ENCODE measurements around the gene XCL2. TPM values are rescaled to one million over a fixed set of nuclear protein-coding genes. Genes with fewer than 3 reads are reported as not detected.
"Not testable (repeated sequence)": the region's sequence is repeated elsewhere in the genome, so short reads cannot be mapped to it uniquely, and the experiment has no call there.

XCL2 gene
- polyA plus RNA-seq, 6 donors from 2014 or later, result 0.65 to 1.1 (median 0.77) TPM; not detected in 3

- ATAC-seq (ENCODE audit: low read depth in 2 of 2), result no peak
- Mint-ChIP-seq H3K27ac (no peak overlapping the region), H3K4me3 (no peak overlapping the region), H3K4me1 (peaks cover 0 to 9% (median 0%) of the 10 kb centered on the region in 3 donors), H3K27me3 (no peaks in the 10 kb centered on the region), H3K9me3 (peaks cover 0 to 10% (median 4%) of the 10 kb centered on the region in 7 donors), H3K36me3 (no peaks in the 10 kb centered on the region)
- no peak for DNase-seq
Measured at GRCh38 chr1:168552961-168553360, 9.2 kb upstream of the XCL2 start.

- ATAC-seq (ENCODE audit: low read depth in 2 of 2) (no peak), DNase-seq (no peak)
- H3K4me3 Mint-ChIP-seq, result no peak overlapping the region
- peaks cover 1 to 10% (median 4%) of the 10 kb centered on the region in 7 donors for H3K9me3 Mint-ChIP-seq
- no peaks in the 10 kb centered on the region for H3K27me3 Mint-ChIP-seq
- H3K36me3 Mint-ChIP-seq, result no peaks in the 10 kb centered on the region
- H3K27ac Mint-ChIP-seq, result no peak overlapping the region
- H3K4me1 Mint-ChIP-seq, result peaks cover 0 to 9% (median 0%) of the 10 kb centered on the region in 3 donors
Measured at GRCh38 chr1:168551688-168552087, 7.9 kb upstream of the XCL2 start.

- no peak for ATAC-seq (ENCODE audit: low read depth in 2 of 2)
- DNase-seq, result no peak
- no peaks in the 10 kb centered on the region for H3K27me3 Mint-ChIP-seq
- H3K4me3 Mint-ChIP-seq, result no peak overlapping the region
- H3K27ac Mint-ChIP-seq, result no peak overlapping the region
- peaks cover 1 to 12% (median 5%) of the 10 kb centered on the region in 7 donors for H3K9me3 Mint-ChIP-seq
- no peaks in the 10 kb centered on the region for H3K36me3 Mint-ChIP-seq
- peaks cover 0 to 9% (median 0%) of the 10 kb centered on the region in 3 donors for H3K4me1 Mint-ChIP-seq
Measured at GRCh38 chr1:168550971-168551370, 7.2 kb upstream of the XCL2 start.

GRCh38 chr1:168546553-168546895 is 2.7 kb upstream of the XCL2 start:
- not testable (repeated sequence) for DNase-seq; H3K27ac Mint-ChIP-seq; H3K4me1 Mint-ChIP-seq; ATAC-seq (ENCODE audit: low read depth in 2 of 2); H3K36me3 Mint-ChIP-seq; H3K27me3 Mint-ChIP-seq; H3K4me3 Mint-ChIP-seq
- peaks cover 1 to 12% (median 5%) of the 10 kb centered on the region in 7 donors for H3K9me3 Mint-ChIP-seq

GRCh38 chr1:168545678-168546552 is 2.1 kb upstream of the XCL2 start:
- ATAC-seq (ENCODE audit: low read depth in 2 of 2); DNase-seq; H3K36me3 Mint-ChIP-seq; H3K4me1 Mint-ChIP-seq; H3K4me3 Mint-ChIP-seq; H3K27me3 Mint-ChIP-seq: not testable (repeated sequence)
- H3K27ac Mint-ChIP-seq, result peak overlapping the region in 1 of 6 donors; percentile 39
- peaks cover 1 to 11% (median 5%) of the 10 kb centered on the region in 7 donors for H3K9me3 Mint-ChIP-seq

GRCh38 chr1:168542978-168543377 is 819 bp downstream of the XCL2 start:
- H3K4me3 Mint-ChIP-seq, H3K27me3 Mint-ChIP-seq: not testable (repeated sequence)

GRCh38 chr1:168540798-168541197 is 3.0 kb downstream of the XCL2 start:
- not testable (repeated sequence) for H3K4me1 Mint-ChIP-seq; H3K36me3 Mint-ChIP-seq; H3K4me3 Mint-ChIP-seq; H3K27me3 Mint-ChIP-seq; ATAC-seq (ENCODE audit: low read depth in 2 of 2); H3K27ac Mint-ChIP-seq; DNase-seq; H3K9me3 Mint-ChIP-seq

More at GRCh38 chr1:168542978-168543377, 819 bp downstream of the XCL2 start:
- H3K4me1 Mint-ChIP-seq; DNase-seq; H3K9me3 Mint-ChIP-seq; H3K27ac Mint-ChIP-seq; ATAC-seq (ENCODE audit: low read depth in 2 of 2); H3K36me3 Mint-ChIP-seq: not testable (repeated sequence)

- Mint-ChIP-seq H3K27ac (peak overlapping the region in 4 of 6 donors; percentile 41 to 87 (median 64)), H3K36me3 (no peaks in the 10 kb centered on the region), H3K9me3 (peaks cover 0 to 2% (median 0%) of the 10 kb centered on the region in 7 donors), H3K4me3 (peak overlapping the region in 3 of 8 donors; percentile 2 to 51 (median 9)), H3K4me1 (peaks cover 5 to 12% (median 8%) of the 10 kb centered on the region in 3 donors), H3K27me3 (no peaks in the 10 kb centered on the region)
- DNase-seq (no peak), ATAC-seq (ENCODE audit: low read depth in 2 of 2) (peak in 1 of 2 donors; percentile 54)
Measured at GRCh38 chr1:168535536-168535935, 8.3 kb downstream of the XCL2 start.

GRCh38 chr1:168531615-168532345 is 12.0 kb downstream of the XCL2 start:
- H3K36me3 Mint-ChIP-seq, result no peaks in the 10 kb centered on the region
- H3K27ac Mint-ChIP-seq, result peak overlapping the region in 1 of 6 donors; percentile 54
- H3K27me3 Mint-ChIP-seq, result no peaks in the 10 kb centered on the region
- no peak for DNase-seq
- H3K4me3 Mint-ChIP-seq, result no peak overlapping the region
- ATAC-seq (ENCODE audit: low read depth in 2 of 2), result no peak
- peaks cover 0 to under 1% (median 0%) of the 10 kb centered on the region in 7 donors for H3K9me3 Mint-ChIP-seq
- peaks cover 5 to 12% (median 8%) of the 10 kb centered on the region in 3 donors for H3K4me1 Mint-ChIP-seq

- Mint-ChIP-seq H3K4me3 (no peak overlapping the region), H3K9me3 (peaks cover 0 to 3% (median 0%) of the 10 kb centered on the region in 7 donors), H3K36me3 (peaks cover 0 to under 1% of the 10 kb centered on the region in 2 donors), H3K4me1 (no peaks in the 10 kb centered on the region), H3K27me3 (no peaks in the 10 kb centered on the region), H3K27ac (no peak overlapping the region)
- DNase-seq (no peak), ATAC-seq (ENCODE audit: low read depth in 2 of 2) (no peak)
Measured at GRCh38 chr1:168529518-168529917, 14.3 kb downstream of the XCL2 start.

- DNase-seq, result no peak
- Mint-ChIP-seq H3K4me3 (no peak overlapping the region), H3K27me3 (peaks cover 0 to 33% (median 11%) of the 10 kb centered on the region in 3 donors), H3K9me3 (peaks cover 6 to 16% (median 8%) of the 10 kb centered on the region in 7 donors), H3K27ac (peak overlapping the region in 1 of 6 donors; percentile 11), H3K36me3 (peaks cover 0 to 19% of the 10 kb centered on the region in 2 donors), H3K4me1 (peaks cover 0 to 10% (median 0%) of the 10 kb centered on the region in 3 donors)
- no peak for ATAC-seq (ENCODE audit: low read depth in 2 of 2)
Measured at GRCh38 chr1:168521401-168522000, 22.3 kb downstream of the XCL2 start.

GRCh38 chr1:168520832-168521231 is 23.0 kb downstream of the XCL2 start:
- no peak for DNase-seq
- H3K27me3 Mint-ChIP-seq, result peaks cover 0 to 33% (median 11%) of the 10 kb centered on the region in 3 donors
- H3K9me3 Mint-ChIP-seq, result peaks cover 6 to 16% (median 8%) of the 10 kb centered on the region in 7 donors
- H3K36me3 Mint-ChIP-seq, result peaks cover 0 to 19% of the 10 kb centered on the region in 2 donors
- H3K27ac Mint-ChIP-seq, result no peak overlapping the region
- H3K4me3 Mint-ChIP-seq, result no peak overlapping the region
- H3K4me1 Mint-ChIP-seq, result peaks cover 0 to 10% (median 0%) of the 10 kb centered on the region in 3 donors
- no peak for ATAC-seq (ENCODE audit: low read depth in 2 of 2)

- peaks cover 0 to 10% (median 0%) of the 10 kb centered on the region in 3 donors for H3K4me1 Mint-ChIP-seq
- peaks cover 0 to 19% of the 10 kb centered on the region in 2 donors for H3K36me3 Mint-ChIP-seq
- DNase-seq (no peak), ATAC-seq (ENCODE audit: low read depth in 2 of 2) (no peak)
- peaks cover 3 to 33% (median 11%) of the 10 kb centered on the region in 3 donors for H3K27me3 Mint-ChIP-seq
- H3K4me3 Mint-ChIP-seq, result no peak overlapping the region
- H3K9me3 Mint-ChIP-seq, result peaks cover 5 to 16% (median 8%) of the 10 kb centered on the region in 7 donors
- H3K27ac Mint-ChIP-seq, result peak overlapping the region in 1 of 6 donors; percentile 13
Measured at GRCh38 chr1:168520052-168520751, 23.6 kb downstream of the XCL2 start.

All from naive B cell (primary cell).